Measurements from ENCODE around the gene DPY19L3. TPM values are rescaled to one million over a fixed set of nuclear protein-coding genes. Genes with fewer than 3 reads are reported as not detected.
"Not testable (repeated sequence)": the region's sequence is repeated elsewhere in the genome, so short reads cannot be mapped to it uniquely, and the experiment has no call there.

The DPY19L3 gene
- total and polyA plus RNA-seq, 2 experiments from 2014 or later: 12.5 to 64.3 TPM

GRCh38 chr19:32367948-32368536 is 37.5 kb upstream of the DPY19L3 start:
- H3K27me3 ChIP-seq: no peaks in the 10 kb centered on the region

GRCh38 chr19:32368787-32369186 is 36.8 kb upstream of the DPY19L3 start:
- no peaks in the 10 kb centered on the region for H3K9me3 ChIP-seq (ENCODE audit: low read depth)
- no peak overlapping the region for H3K27ac ChIP-seq
- H3K4me3 ChIP-seq: no peak overlapping the region
- peaks cover 10% of the 10 kb centered on the region for H3K36me3 ChIP-seq
- no peaks in the 10 kb centered on the region for H3K27me3 ChIP-seq
- TF ChIP-seq, protein P1, sequence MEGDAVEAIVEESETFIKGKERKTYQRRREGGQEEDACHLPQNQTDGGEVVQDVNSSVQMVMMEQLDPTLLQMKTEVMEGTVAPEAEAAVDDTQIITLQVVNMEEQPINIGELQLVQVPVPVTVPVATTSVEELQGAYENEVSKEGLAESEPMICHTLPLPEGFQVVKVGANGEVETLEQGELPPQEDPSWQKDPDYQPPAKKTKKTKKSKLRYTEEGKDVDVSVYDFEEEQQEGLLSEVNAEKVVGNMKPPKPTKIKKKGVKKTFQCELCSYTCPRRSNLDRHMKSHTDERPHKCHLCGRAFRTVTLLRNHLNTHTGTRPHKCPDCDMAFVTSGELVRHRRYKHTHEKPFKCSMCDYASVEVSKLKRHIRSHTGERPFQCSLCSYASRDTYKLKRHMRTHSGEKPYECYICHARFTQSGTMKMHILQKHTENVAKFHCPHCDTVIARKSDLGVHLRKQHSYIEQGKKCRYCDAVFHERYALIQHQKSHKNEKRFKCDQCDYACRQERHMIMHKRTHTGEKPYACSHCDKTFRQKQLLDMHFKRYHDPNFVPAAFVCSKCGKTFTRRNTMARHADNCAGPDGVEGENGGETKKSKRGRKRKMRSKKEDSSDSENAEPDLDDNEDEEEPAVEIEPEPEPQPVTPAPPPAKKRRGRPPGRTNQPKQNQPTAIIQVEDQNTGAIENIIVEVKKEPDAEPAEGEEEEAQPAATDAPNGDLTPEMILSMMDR (IDR thresholded peaks at IDR 0.05; ENCODE audit: low read depth, low read length): no peak
- H3K4me1 ChIP-seq (ENCODE audit: low read depth): no peaks in the 10 kb centered on the region
- DNase-seq (ENCODE audit: low read depth in 1 of 2, low spot score in 1 of 2): no peak

More at GRCh38 chr19:32367948-32368536, 37.5 kb upstream of the DPY19L3 start:
- Histone ChIP-seq H3K27ac (peak overlapping the region; percentile 39), H3K4me3 (no peak overlapping the region), H3K4me1 (ENCODE audit: low read depth) (no peaks in the 10 kb centered on the region), H3K9me3 (ENCODE audit: low read depth) (no peaks in the 10 kb centered on the region), H3K36me3 (peaks cover 10% of the 10 kb centered on the region)
- TF ChIP-seq, protein P1 (IDR thresholded peaks at IDR 0.05; ENCODE audit: low read depth, low read length): no peak
- no peak for DNase-seq (ENCODE audit: low read depth in 1 of 2, low spot score in 1 of 2)

DNA sequence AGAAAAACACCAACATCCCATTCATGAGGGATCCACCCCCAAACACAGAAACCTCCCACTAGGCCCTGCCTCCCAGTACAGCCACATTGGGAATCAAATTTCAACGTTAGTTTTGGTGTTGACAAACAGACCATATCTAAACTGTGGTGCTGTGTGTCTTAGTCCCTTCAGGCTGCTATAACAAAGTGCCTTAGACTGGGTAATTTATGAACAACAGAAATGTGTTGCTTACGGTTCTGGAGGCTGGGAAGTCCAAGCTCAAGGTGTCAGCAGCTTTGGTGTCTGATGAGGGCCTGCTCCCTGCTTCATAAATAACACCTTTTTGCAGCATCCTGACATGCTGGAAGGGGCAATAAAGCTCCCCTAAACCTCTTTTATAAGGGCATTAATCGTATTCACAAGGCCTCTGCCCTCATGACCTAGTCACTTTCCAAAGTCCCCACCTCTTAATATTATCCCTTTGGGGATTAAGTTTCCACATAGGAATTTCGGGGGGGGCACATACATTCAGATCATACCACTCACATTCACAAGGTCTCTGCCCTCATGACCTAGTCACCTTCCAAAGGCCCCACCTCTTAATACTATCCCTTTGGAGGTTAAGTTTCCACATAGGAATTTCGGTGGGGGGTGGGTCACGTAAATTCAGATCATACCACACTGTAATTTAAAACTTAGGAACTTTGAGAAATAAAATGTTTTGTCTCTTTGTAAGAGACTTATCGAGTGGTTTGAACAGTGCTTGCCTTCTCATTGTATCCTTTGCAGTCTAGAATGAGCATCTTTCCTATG is 32.6 kb upstream of the DPY19L3 start:
- H3K4me3 ChIP-seq: no peak overlapping the region
- H3K9me3 ChIP-seq (ENCODE audit: low read depth): no peaks in the 10 kb centered on the region
- TF ChIP-seq, protein P1 (IDR thresholded peaks at IDR 0.05; ENCODE audit: low read depth, low read length): no peak
- H3K27ac ChIP-seq: peak overlapping the region; percentile 39
- DNase-seq (ENCODE audit: low read depth in 1 of 2, low spot score in 1 of 2): no peak
- H3K4me1 ChIP-seq (ENCODE audit: low read depth): no peaks in the 10 kb centered on the region
- no peaks in the 10 kb centered on the region for H3K27me3 ChIP-seq
- H3K36me3 ChIP-seq: peaks cover 3% of the 10 kb centered on the region

- no peaks in the 10 kb centered on the region for H3K9me3 ChIP-seq (ENCODE audit: low read depth)
- no peaks in the 10 kb centered on the region for H3K4me1 ChIP-seq (ENCODE audit: low read depth)
- H3K27ac ChIP-seq: peak overlapping the region; percentile 39
- H3K36me3 ChIP-seq: peaks cover 4% of the 10 kb centered on the region
- peak; percentile 29 to 99 for DNase-seq (ENCODE audit: low read depth in 1 of 2, low spot score in 1 of 2)
- TF ChIP-seq, protein P1 (IDR thresholded peaks at IDR 0.05; ENCODE audit: low read depth, low read length): no peak
- H3K27me3 ChIP-seq: no peaks in the 10 kb centered on the region
- no peak overlapping the region for H3K4me3 ChIP-seq
Observed at GRCh38 chr19:32373585-32374295, 31.8 kb upstream of the DPY19L3 start.

DNA sequence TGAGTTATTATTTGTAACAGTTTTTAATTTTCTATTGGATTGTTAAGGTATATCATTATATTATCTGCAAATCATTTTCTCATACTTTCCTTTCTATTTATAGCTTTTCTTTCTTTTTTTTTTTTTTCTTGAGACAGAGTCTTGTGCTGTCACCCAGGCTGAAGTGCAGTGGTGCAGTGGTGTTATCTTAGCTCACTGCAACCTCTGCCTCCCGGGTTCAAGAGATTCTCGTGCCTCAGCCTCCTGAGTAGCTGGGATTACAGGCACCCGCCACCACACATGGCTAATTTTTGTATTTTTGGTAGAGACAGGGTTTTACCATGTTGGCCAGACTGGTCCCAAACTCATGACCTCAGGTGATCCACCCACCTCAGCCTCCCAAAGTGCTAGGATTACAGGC is 31.2 kb upstream of the DPY19L3 start:
- H3K4me3 ChIP-seq; H3K4me1 ChIP-seq (ENCODE audit: low read depth); DNase-seq (ENCODE audit: low read depth in 1 of 2, low spot score in 1 of 2); H3K27me3 ChIP-seq; H3K9me3 ChIP-seq (ENCODE audit: low read depth); H3K36me3 ChIP-seq: not testable (repeated sequence)
- peak overlapping the region; percentile 39 for H3K27ac ChIP-seq
